Heart left ventricle (tissue), 13 donors: ENCODE data around the gene GGCT.

Source experiments
- CTCF ChIP-seq, 12 donors: fragments of 200-600 bp; sonication (generic) in 4 of 12; IDR thresholded peaks; one replicate each; pipeline versions ENCODE4 v1.5.0 to v1.8.0; 2018 to 2022; ENCODE audit warnings: antibody characterized with exemption in 12 of 12, mild to moderate bottlenecking in 5 of 12
- POLR2A ChIP-seq, 2 donors: fragments of 450-650 bp; IDR thresholded peaks; one replicate each; pipeline ENCODE4 v1.6.1; 2017; ENCODE audit warnings: antibody characterized with exemption in 2 of 2, mild to moderate bottlenecking in 2 of 2, moderate library complexity in 2 of 2
- donor health status: ischemic (EF 13 %, LVEDD 7.1; RV severe dilation, severe dysfunction).
- donor health status: DM: no; HTN: yes; CAD: no.
- donor health status: DM: no; HTN: no; CAD: no.
- donor health status: ischemic (EF 25% LVEDD 6.9; RV normal size, moderate dysfunction).
- donor health status: ischemic (EF 25% LVEDD 5.7; RV mildly dilated, moderate dysfunction).
- donor health status: ischemic (EF 35%, LVEDD 5.7; RV mildly dilated, moderate dysfunction).
- donor health status: nonischemic (EF 11% LVEDD 7.7; RV severe dilation, severe dysfunction).
- donor health status: DM: yes; HTN: yes; CAD: no.
- donor health status: PGD.
- donor health status: ischemic (EF 29% LVEDD 5.4; RV normal size, mild dysfunction).
- donor health status: nonischemic (EF 23%, LVEDD 6.1; RV moderate dilation, normal function).

- TF ChIP-seq POLR2A (IDR thresholded peaks at IDR 0.05) (no peak), CTCF (IDR thresholded peaks at IDR 0.05) (no peak)
These were observed 35.8 kb downstream of the GGCT start for GRCh38 chr7:30468791-30469190.
